ENCODE measurements around the gene MATN3. TPM values are rescaled to one million over a fixed set of nuclear protein-coding genes. Genes with fewer than 3 reads are reported as not detected.

Gene MATN3
- total and polyA plus RNA-seq, 2 of the 13 experiments (the other 11 are each of a cell fraction or from before 2014, with no cell fraction given) = 36.1 to 208 TPM

DNA sequence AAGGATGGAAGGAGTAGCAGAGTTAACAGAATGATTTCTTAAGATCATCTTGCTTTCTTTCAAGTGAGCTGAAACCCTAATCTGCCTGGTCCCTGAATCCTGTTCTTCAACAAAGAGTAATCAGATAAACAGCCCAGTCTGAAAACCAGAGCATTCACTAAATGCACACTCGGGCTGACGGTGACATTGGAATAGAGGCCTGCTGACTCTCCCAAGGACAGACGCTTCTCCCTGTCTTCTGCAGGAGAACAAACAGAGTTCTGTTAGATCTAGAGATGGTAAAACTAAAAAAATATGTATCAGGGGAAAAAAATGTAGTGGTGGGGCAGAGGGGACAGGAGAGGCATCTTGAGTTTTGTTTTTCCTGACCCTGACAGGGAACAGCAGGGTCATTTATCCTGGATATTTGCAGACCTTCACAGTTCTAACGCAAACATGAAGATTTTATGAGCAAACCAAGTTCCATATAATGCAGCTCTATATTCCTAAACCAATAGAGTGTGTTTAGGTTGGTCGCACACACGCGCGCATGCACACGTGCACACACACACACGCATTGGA lies 7.3 kb downstream of the MATN3 start (continued):
- TF ChIP-seq, protein P1, sequence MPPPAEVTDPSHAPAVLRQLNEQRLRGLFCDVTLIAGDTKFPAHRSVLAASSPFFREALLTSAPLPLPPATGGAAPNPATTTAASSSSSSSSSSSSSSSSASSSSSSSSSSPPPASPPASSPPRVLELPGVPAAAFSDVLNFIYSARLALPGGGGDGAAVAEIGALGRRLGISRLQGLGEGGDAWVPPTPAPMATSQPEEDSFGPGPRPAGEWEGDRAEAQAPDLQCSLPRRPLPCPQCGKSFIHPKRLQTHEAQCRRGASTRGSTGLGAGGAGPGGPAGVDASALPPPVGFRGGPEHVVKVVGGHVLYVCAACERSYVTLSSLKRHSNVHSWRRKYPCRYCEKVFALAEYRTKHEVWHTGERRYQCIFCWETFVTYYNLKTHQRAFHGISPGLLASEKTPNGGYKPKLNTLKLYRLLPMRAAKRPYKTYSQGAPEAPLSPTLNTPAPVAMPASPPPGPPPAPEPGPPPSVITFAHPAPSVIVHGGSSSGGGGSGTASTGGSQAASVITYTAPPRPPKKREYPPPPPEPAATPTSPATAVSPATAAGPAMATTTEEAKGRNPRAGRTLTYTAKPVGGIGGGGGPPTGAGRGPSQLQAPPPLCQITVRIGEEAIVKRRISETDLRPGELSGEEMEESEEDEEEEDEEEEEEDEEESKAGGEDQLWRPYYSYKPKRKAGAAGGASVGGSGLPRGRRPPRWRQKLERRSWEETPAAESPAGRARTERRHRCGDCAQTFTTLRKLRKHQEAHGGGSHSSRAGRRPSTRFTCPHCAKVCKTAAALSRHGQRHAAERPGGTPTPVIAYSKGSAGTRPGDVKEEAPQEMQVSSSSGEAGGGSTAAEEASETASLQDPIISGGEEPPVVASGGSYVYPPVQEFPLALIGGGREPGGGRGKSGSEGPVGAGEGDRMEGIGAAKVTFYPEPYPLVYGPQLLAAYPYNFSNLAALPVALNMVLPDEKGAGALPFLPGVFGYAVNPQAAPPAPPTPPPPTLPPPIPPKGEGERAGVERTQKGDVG (CRISPR knock-in tag; IDR thresholded peaks at IDR 0.05; ENCODE audit: borderline replicate concordance) = 0 out of 2 replicates have a peak, but pooled peaks have one; percentile 23
- TF ChIP-seq NONO (IDR thresholded peaks at IDR 0.05) (no peak), NONO (CRISPR knock-in tag; conservative IDR thresholded peaks at IDR 0.05) (peak; percentile 46; the same call in 1 of the 2 replicates), SETDB1 (CRISPR knock-in tag; IDR thresholded peaks at IDR 0.05; ENCODE audit: borderline replicate concordance) (no peak), ZNF775 (CRISPR knock-in tag; IDR thresholded peaks at IDR 0.05; ENCODE audit: borderline replicate concordance) (no peak), ZKSCAN5 (CRISPR knock-in tag; IDR thresholded peaks at IDR 0.05) (no peak), KDM2A (CRISPR knock-in tag; IDR thresholded peaks at IDR 0.05; ENCODE audit: borderline replicate concordance, low read depth) (peak; percentile 17; the same call in 1 of the 2 replicates), ZKSCAN8 (CRISPR knock-in tag; IDR thresholded peaks at IDR 0.05; ENCODE audit: borderline replicate concordance) (0 out of 2 replicates have a peak, but pooled peaks have one; percentile 20), DR1 (CRISPR knock-in tag; IDR thresholded peaks at IDR 0.05) (no peak), ZNF337 (CRISPR knock-in tag; IDR thresholded peaks at IDR 0.05; ENCODE audit: borderline replicate concordance, low read depth) (no peak), KDM3A (CRISPR knock-in tag; IDR thresholded peaks at IDR 0.05; ENCODE audit: low read depth) (0 out of 2 replicates have a peak, but pooled peaks have one; percentile 25), RBM39 (IDR thresholded peaks at IDR 0.05; ENCODE audit: low read depth, low read length, poor library complexity, severe bottlenecking) (no peak), MZF1 (CRISPR knock-in tag; IDR thresholded peaks at IDR 0.05; ENCODE audit: borderline replicate concordance) (no peak), SALL1 (CRISPR knock-in tag; IDR thresholded peaks at IDR 0.05) (peak; percentile 91; the same call in 1 of the 2 replicates), PPARG (CRISPR knock-in tag; conservative IDR thresholded peaks at IDR 0.05) (peak; percentile 76)
- TF ChIP-seq, protein P2, sequence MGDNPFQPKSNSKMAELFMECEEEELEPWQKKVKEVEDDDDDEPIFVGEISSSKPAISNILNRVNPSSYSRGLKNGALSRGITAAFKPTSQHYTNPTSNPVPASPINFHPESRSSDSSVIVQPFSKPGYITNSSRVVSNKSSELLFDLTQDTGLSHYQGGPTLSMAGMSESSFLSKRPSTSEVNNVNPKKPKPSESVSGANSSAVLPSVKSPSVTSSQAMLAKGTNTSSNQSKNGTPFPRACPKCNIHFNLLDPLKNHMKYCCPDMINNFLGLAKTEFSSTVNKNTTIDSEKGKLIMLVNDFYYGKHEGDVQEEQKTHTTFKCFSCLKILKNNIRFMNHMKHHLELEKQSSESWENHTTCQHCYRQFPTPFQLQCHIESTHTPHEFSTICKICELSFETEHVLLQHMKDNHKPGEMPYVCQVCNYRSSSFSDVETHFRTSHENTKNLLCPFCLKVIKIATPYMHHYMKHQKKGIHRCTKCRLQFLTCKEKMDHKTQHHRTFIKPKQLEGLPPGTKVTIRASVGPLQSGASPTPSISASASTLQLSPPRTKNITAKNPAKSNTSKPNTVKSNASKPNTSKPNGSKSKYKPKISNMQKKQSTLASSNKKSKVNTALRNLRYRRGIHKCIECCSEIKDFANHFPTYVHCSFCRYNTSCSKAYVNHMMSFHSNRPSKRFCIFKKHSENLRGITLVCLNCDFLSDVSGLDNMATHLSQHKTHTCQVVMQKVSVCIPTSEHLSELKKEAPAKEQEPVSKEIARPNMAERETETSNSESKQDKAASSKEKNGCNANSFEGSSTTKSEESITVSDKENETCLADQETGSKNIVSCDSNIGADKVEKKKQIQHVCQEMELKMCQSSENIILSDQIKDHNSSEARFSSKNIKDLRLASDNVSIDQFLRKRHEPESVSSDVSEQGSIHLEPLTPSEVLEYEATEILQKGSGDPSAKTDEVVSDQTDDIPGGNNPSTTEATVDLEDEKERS (CRISPR knock-in tag; IDR thresholded peaks at IDR 0.05) = no peak
- TF ChIP-seq, protein P3, sequence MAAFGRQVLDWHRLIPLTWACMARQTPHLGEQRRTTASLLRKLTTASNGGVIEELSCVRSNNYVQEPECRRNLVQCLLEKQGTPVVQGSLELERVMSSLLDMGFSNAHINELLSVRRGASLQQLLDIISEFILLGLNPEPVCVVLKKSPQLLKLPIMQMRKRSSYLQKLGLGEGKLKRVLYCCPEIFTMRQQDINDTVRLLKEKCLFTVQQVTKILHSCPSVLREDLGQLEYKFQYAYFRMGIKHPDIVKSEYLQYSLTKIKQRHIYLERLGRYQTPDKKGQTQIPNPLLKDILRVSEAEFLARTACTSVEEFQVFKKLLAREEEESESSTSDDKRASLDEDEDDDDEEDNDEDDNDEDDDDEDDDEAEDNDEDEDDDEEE (CRISPR knock-in tag; IDR thresholded peaks at IDR 0.05) = no peak
- TF ChIP-seq, protein P4, sequence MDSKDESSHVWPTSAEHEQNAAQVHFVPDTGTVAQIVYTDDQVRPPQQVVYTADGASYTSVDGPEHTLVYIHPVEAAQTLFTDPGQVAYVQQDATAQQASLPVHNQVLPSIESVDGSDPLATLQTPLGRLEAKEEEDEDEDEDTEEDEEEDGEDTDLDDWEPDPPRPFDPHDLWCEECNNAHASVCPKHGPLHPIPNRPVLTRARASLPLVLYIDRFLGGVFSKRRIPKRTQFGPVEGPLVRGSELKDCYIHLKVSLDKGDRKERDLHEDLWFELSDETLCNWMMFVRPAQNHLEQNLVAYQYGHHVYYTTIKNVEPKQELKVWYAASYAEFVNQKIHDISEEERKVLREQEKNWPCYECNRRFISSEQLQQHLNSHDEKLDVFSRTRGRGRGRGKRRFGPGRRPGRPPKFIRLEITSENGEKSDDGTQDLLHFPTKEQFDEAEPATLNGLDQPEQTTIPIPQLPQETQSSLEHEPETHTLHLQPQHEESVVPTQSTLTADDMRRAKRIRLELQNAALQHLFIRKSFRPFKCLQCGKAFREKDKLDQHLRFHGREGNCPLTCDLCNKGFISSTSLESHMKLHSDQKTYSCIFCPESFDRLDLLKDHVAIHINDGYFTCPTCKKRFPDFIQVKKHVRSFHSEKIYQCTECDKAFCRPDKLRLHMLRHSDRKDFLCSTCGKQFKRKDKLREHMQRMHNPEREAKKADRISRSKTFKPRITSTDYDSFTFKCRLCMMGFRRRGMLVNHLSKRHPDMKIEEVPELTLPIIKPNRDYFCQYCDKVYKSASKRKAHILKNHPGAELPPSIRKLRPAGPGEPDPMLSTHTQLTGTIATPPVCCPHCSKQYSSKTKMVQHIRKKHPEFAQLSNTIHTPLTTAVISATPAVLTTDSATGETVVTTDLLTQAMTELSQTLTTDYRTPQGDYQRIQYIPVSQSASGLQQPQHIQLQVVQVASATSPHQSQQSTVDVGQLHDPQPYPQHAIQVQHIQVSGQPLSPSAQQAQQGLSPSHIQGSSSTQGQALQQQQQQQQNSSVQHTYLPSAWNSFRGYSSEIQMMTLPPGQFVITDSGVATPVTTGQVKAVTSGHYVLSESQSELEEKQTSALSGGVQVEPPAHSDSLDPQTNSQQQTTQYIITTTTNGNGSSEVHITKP (CRISPR knock-in tag; IDR thresholded peaks at IDR 0.05; ENCODE audit: low read depth) = 0 out of 2 replicates have a peak, but pooled peaks have one; percentile 26

Measured in HepG2 (cell line).